ENCODE data around the gene KCNE1.
A peak's percentile ranks its signal among the peaks of the same experiment; 100 is the strongest.

Gene KCNE1

GRCh38 chr21:34526241-34526617, 14.2 kb upstream of the KCNE1 start:
- TF ChIP-seq CTCF (conservative IDR thresholded peaks at IDR 0.05), result no peak
- peak overlapping the region; percentile 35 for H3K27ac ChIP-seq

- no peak for TF ChIP-seq CTCF (conservative IDR thresholded peaks at IDR 0.05)
- no peak overlapping the region for H3K27ac ChIP-seq
These were observed 12.9 kb upstream of the KCNE1 start for GRCh38 chr21:34524646-34525601.

- TF ChIP-seq CTCF (conservative IDR thresholded peaks at IDR 0.05), result no peak
- no peak overlapping the region for H3K27ac ChIP-seq
These were observed 11.1 kb upstream of the KCNE1 start for GRCh38 chr21:34523019-34523555.

GRCh38 chr21:34522284-34522683, 10.3 kb upstream of the KCNE1 start:
- no peak overlapping the region for H3K27ac ChIP-seq
- TF ChIP-seq CTCF (conservative IDR thresholded peaks at IDR 0.05), result no peak

- no peak overlapping the region for H3K27ac ChIP-seq
- TF ChIP-seq CTCF (conservative IDR thresholded peaks at IDR 0.05), result no peak
These were observed 9.6 kb upstream of the KCNE1 start for GRCh38 chr21:34521561-34521960.

GRCh38 chr21:34520764-34521508, 8.9 kb upstream of the KCNE1 start:
- TF ChIP-seq CTCF (conservative IDR thresholded peaks at IDR 0.05), result no peak
- H3K27ac ChIP-seq, result no peak overlapping the region

GRCh38 chr21:34520281-34520680, 8.3 kb upstream of the KCNE1 start:
- TF ChIP-seq CTCF (conservative IDR thresholded peaks at IDR 0.05), result no peak
- H3K27ac ChIP-seq, result no peak overlapping the region

Data from VCaP (cell line).